AG08395 (cell line): ENCODE data around the gene CNTF.
A peak's percentile ranks its signal among the peaks of the same experiment; 100 is the strongest.
"Not testable (repeated sequence)": the region's sequence is repeated elsewhere in the genome, so short reads cannot be mapped to it uniquely, and the experiment has no call there.

ENCODE experiments used
- DNase-seq: peaks from one replicate; pipeline ENCODE4 v3.0.0; 2012; ENCODE audit warnings: mixed read lengths, low spot score

CNTF gene

DNA sequence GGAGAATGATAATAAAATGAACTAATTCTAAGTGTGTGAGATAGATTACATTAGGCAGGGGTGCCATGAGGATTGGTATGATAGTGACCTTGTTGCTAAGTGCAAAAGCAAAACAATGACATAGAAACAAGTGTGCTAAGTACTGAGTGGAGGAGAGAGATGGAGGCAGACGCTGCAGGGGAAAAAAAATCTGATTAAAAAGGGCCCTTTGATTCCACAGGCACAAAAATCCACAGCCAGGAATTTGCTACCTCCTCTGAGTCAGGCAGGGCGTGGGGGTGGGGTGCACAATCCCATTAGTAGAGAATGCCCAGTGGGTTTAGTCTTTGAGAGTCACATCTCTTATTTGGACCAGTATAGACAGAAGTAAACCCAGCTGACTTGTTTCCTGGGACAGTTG lies at the start of gene CNTF:
Gene CNTF (plus strand): TSS at position 322 of the 400 bp plus-strand sequence. CDS start 88 bp downstream, outside the sequence.
- peak; percentile 26 for DNase-seq

DNA sequence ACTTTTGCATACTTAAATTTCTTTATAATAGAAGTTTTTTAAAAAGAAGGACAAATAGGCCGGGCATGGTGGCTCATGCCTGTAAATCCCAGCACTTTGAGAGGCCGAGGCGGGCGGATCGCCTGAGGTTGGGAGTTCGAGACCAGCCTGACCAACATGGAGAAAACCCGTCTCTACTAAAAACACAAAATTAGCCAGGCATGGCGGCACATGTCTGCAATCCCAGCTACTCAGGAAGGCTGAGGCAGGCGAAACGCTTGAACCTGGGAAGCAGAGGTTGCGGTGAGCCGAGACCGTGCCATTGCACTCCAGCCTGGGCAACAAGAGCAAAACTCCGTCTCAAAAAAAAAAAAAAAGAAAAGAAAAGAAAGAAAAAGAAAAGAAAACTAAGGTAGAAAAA lies 49.6 kb upstream of the CNTF start:
- DNase-seq = not testable (repeated sequence)

GRCh38 chr11:58573451-58574104 lies 48.9 kb upstream of the CNTF start:
- peak; percentile 72 for DNase-seq

GRCh38 chr11:58574881-58575280 lies 47.6 kb upstream of the CNTF start:
- DNase-seq = peak; percentile 40

- peak; percentile 44 for DNase-seq
Observed at GRCh38 chr11:58575377-58576020, 47.0 kb upstream of the CNTF start, which contains the start of gene LPXN. Gene LPXN (minus strand): TSS chr11:58575856. CDS start chr11:58575772, 84 bp downstream.

DNA sequence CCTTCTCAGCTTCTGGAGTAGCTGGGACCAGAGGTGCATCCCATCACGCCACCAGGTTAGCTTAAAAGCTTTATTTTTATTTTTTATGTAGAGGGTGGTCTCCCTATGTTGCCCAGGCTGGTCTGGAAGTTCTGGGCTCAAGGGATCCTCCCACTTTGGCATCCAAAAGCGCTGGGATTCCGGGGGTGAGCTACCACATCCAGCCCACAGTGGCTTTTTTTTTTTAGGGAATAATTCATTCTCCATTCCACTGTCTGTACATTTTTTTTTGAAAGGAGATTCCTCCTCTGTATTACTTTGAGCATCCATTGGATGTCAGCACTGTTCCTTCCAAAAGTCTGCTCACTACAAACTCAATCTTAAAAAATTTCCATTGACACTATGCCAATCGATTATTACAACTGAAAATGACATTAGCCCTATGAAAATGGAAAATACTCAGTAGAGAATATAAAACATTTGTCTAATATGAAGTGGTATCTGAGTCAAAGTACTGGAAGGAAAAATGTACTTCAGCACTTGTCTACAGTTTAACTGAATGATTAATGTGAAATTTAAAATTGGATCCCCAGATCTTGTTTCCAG lies 45.5 kb upstream of the CNTF start:
- DNase-seq = peak; percentile 10

DNA sequence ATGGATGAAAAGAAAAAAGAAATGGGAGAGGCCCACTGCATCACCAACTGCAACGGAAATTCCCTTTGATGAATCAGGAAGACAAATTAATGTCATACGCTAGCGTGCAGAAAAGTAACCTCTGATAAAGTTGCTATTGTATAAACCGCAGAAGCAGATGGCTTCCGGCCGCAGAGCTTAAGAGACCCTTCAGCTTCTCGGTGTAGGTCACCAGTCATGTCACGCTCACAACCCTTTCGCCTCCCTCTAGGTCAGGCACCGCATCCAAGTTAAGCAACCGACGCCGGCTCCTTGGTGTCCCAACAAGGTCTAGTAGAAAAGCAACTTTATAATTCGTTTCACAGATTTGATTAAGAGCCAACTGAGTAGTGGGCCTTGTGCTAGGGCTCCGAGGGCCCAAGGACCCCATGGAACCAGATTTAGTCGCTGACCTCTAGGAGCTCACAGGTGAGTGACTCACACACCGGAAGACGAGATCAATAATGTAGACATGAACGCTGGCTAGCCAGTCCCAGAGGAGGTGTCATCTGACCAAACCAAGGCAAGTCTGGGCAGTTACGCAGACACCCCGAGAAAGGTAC lies 44.8 kb upstream of the CNTF start:
- DNase-seq = peak; percentile 23

DNA sequence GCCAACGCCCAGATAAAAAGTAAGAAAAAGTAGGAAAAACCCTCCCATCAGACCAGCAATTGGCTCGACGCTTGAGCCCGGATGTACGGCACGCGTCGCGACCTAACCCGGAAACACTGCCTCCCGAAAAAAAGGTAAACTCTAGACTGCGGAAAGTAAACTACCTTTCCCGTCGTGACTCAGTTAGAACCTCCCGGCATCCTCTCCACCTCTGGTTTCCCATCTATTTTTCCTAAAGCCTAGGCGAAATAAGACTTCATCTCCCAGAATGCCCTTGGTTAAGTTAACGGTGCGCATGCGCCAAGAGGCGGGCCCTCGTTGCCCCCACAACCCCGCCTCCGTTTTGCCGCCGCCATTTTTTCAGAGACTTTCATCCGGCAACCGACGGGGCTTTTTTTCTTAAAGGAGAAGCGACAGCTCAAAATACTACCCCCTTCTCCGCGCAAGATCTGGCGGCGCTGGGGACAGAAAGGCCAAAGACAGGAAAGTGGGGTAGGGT lies 44.3 kb upstream of the CNTF start:
- DNase-seq = peak; percentile 87

DNA sequence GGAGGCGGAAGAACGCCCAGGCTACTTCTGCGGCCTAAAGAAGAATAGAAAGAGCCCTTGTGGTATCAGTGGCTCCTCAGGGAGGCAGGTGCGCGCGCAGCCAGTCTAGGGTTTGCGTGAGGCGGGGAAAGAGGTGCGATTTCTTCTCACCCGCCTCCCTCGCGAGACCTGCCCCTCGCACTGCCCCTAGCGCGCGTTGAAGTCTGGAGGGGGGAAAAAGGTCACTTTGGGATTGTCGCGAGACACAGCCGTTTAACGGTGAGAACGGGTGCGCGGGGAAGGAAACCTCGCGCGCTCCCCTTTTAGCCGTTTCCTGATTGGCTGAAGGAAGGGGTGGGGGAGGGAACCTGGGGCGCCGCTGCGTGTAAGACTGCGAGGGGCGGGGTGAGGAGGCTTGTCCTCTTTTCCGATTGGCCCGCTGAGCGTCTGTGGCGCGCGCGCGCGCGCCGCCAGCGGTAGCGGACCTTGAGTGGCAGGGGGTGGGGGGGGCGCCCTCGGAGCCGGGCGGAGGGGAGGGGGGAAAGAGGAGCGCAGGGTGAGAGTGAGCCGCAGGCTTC lies 43.8 kb upstream of the CNTF start, which contains the start of gene ZFP91:
Gene ZFP91 (plus strand): TSS at position 429 of the 557 bp plus-strand sequence. CDS start 219 bp downstream, outside the sequence.
- DNase-seq = peak; percentile 95

DNA sequence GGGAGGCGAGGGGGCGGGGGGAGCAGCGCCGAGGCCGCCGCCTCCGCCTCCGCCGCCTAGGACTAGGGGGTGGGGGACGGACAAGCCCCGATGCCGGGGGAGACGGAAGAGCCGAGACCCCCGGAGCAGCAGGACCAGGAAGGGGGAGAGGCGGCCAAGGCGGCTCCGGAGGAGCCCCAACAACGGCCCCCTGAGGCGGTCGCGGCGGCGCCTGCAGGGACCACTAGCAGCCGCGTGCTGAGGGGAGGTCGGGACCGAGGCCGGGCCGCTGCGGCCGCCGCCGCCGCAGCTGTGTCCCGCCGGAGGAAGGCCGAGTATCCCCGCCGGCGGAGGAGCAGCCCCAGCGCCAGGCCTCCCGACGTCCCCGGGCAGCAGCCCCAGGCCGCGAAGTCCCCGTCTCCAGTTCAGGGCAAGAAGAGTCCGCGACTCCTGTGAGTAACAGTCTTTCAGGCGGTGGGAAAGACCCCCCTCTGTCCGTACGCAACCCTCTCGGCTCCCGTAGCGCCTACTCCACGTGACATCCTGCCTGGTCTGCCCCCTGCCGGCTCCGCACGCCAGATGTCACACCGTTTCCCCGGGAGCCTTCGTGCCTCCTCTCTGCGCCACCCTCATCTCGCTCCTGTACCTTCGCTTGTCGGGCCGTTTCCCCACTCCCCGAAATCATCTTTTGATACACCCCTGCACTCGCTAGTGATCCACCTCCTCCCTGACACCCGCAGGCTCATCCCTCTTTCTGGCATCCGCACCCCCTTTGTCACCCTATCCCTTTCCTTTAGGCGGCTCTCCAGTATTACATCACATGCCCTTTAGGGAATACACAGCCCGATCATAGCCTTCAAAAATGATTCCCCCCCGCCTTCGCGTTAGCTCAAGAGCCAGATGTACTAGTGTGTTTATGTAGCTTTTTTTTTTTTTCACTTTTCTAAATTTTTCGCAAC lies 43.0 kb upstream of the CNTF start:
- DNase-seq = peak; percentile 82

- no peak for DNase-seq
Observed at GRCh38 chr11:58580311-58580710, 42.2 kb upstream of the CNTF start.

GRCh38 chr11:58582437-58582836 lies 40.0 kb upstream of the CNTF start:
- no peak for DNase-seq

DNA sequence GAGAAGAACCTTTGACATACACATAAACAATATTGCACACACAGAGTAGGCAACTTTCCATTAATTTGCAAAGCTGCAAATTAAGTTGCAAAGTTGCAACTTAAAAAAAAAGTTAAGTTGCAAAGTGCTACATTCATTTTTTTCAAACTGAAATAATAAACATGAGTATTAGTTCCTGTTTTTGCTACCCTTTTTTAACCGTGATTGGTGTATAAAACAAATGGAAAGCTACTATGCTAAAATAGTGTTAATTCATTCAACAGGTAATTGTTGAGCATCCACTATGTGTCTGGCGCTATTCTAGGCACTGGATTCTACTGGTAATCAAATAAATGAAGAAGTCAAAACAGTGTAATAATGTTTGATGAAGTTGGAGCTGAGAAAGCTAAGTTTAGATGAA lies 35.5 kb upstream of the CNTF start:
- no peak for DNase-seq

GRCh38 chr11:58591659-58592058 lies 30.8 kb upstream of the CNTF start:
- no peak for DNase-seq

GRCh38 chr11:58592760-58593472 lies 29.5 kb upstream of the CNTF start:
- DNase-seq = no peak

DNA sequence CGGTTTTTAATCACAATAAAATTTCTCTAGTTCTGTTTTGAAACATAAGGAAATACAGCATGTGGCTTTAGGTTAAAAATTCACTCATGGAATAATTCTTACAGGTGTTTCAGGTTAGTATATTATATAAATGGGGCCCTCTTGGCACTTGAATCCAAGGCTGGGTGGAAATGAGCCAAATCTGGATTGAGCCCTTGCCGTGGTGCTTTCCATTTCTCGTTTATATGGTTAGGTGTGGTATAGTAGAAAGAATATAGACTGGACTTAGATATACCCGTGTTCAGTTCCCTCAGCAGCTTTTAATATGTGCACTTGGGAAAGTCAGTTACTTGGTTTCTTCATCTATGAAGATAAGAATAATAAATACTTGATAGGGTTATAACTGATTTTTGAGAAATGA lies 27.6 kb upstream of the CNTF start:
- DNase-seq = no peak

GRCh38 chr11:58596621-58597020 lies 25.8 kb upstream of the CNTF start:
- no peak for DNase-seq

DNA sequence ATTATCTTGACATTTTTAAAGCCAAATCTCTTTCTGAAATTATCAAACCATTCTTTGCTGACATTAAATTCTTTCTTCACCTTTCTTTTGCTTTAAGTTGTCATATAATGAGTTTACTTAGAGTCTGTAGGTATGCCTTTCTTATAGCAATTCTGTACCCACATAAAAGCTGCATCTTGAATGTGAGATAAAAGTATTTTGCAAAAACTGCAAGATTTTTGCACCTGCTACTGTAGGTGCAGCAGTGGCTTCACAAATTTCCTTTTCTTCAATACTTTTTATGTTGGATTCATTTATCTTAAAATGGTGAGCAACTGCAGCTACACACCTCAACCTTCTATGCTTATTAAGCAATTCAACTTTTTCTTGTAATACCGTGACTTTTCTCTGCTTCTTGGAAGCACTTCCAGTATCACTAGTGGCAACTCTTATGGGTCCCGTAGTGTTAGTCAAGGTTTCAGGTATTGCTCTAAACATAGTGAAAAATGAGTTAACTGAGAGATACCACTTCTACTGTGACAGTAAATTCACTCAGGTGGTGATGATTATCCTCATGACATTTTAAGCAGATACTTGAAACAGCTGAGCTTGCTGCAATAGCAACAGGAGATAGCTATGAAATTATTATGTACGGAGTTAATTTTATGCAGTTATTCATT lies 24.9 kb upstream of the CNTF start:
- no peak for DNase-seq

DNA sequence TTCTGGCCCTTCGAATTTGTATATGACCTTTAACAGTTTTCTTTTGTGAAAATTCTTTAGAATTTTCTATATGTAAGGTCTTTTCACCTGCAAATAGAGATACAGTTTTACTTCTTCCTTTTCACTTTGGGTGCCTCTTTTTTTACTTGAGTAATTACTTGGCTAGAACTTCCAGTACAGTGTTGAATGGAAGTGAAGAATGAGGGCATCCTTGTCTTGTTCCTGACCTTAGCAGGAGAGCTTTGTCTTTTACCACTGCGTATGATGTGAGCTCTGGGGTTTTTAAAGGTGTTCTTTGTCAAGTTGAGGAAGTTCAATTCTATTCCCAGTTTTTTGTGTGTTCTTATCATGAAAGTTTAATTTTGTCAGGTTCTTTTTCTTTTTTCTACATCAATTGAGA lies 22.0 kb upstream of the CNTF start:
- no peak for DNase-seq
